K562 (cell line): ENCODE measurements around the gene PIK3R2. TPM values are rescaled to one million over a fixed set of nuclear protein-coding genes. Genes with fewer than 3 reads are reported as not detected.
A peak's percentile ranks its signal among the peaks of the same experiment; 100 is the strongest.

Experiments
- CHD1 ChIP-seq: fragments of 200-600 bp; sonication (generic); IDR thresholded peaks from one replicate; pipeline ENCODE4 v1.6.1; 2012; ENCODE audit warnings: mild to moderate bottlenecking, moderate library complexity, low read length, inconsistent platforms
- ELF1 ChIP-seq: fragments of 200-800 bp; sonication (Bioruptor generic); IDR thresholded peaks from 2 replicates; pipeline ENCODE4 v1.6.1; 2016; ENCODE audit warnings: missing genetic modification characterization, missing compliant biosample characterization
- FIP1L1 ChIP-seq: fragments of 200-400 bp; formaldehyde crosslinking; IDR thresholded peaks from 2 replicates; pipeline ENCODE4 v1.6.1; 2018; ENCODE audit warnings: mild to moderate bottlenecking, low read depth, low read length; ENCODE audit not compliant: poor library complexity, severe bottlenecking
- FOXK2 ChIP-seq, 2 experiments: fragments of 450-650 bp; IDR thresholded peaks in 1 of 2; conservative IDR thresholded peaks in 1 of 2; 2 replicates each; pipeline ENCODE4 v1.6.1; 2016; ENCODE audit warnings: low read depth in 2 of 2, mild to moderate bottlenecking in 1 of 2
- NCOA4 ChIP-seq: fragments of 450-650 bp; IDR thresholded peaks from 2 replicates; pipeline ENCODE4 v1.6.1; 2018; ENCODE audit warnings: mild to moderate bottlenecking; ENCODE audit not compliant: partially characterized antibody
- NFYB ChIP-seq: IDR thresholded peaks from 2 replicates; pipeline ENCODE4 v1.6.1; 2011; ENCODE audit warnings: mild to moderate bottlenecking, moderate library complexity; ENCODE audit not compliant: insufficient read length; ENCODE audit errors: extremely low read depth
- PHF21A ChIP-seq: fragments of 450-650 bp; IDR thresholded peaks from 2 replicates; pipeline ENCODE4 v1.6.1; 2017; ENCODE audit warnings: low read depth, borderline replicate concordance
- PTBP1 ChIP-seq: fragments of 200-400 bp; formaldehyde crosslinking; IDR thresholded peaks from 2 replicates; pipeline ENCODE4 v1.6.1; 2017; ENCODE audit warnings: low read depth, low read length
- PTTG1 ChIP-seq: fragments of 450-650 bp; IDR thresholded peaks from 2 replicates; pipeline ENCODE4 v1.6.1; 2016; ENCODE audit warnings: low read depth, mild to moderate bottlenecking, missing genetic modification characterization, missing compliant biosample characterization
- SMAD2 ChIP-seq: fragments of 150-350 bp; IDR thresholded peaks from 2 replicates; pipeline ENCODE4 v1.6.1; 2014; ENCODE audit warnings: low read depth, mild to moderate bottlenecking, low read length
- TCF3 ChIP-seq: sonication (generic); formaldehyde crosslinking; IDR thresholded peaks from 2 replicates; pipeline ENCODE4 v1.4.0; 2020; ENCODE audit warnings: mild to moderate bottlenecking, missing genetic modification reagents
- THRA ChIP-seq: fragments of 450-650 bp; IDR thresholded peaks from 2 replicates; pipeline ENCODE4 v1.6.1; 2017; ENCODE audit warnings: mild to moderate bottlenecking, moderate library complexity
- TRIM24 ChIP-seq, 2 experiments: fragments of 450-650 bp; IDR thresholded peaks; 2 replicates each; pipeline ENCODE4 v1.6.1; 2016
- ZBTB9 ChIP-seq: fragments of 450-650 bp; formaldehyde crosslinking; IDR thresholded peaks from 2 replicates; pipeline ENCODE4 v1.4.0; 2020; ENCODE audit warnings: mild to moderate bottlenecking, moderate library complexity
- ZNF318 ChIP-seq, 2 experiments: fragments of 450-650 bp; IDR thresholded peaks; 2 replicates each; pipeline ENCODE4 v1.6.1; 2016; ENCODE audit warnings: mild to moderate bottlenecking in 2 of 2, borderline replicate concordance in 1 of 2, low read depth in 1 of 2, moderate library complexity in 1 of 2
- ZNF668 ChIP-seq: fragments of 250-450 bp; sonication (Bioruptor Pico); IDR thresholded peaks from 2 replicates; pipeline ENCODE4 v1.8.0; 2022; ENCODE audit warnings: mild to moderate bottlenecking, inconsistent platforms
- polyA plus RNA-seq, 8 experiments: library from polyadenylated mRNA; depleted of rRNA in 4 of 8; stranded (reverse) in 5 of 8; unstranded in 3 of 8; fragments of >200 nt; fragmentation: Nextera tagmentation in 2 of 8; fragmentation: Illumina TruSeq in 1 of 8; extraction: Ambion mirVana in 2 of 8; extraction: Trizol in 1 of 8; gene quantifications; 2 replicates each; pipeline versions ENCODE4 v1.2.1 to v1.2.3, GENCODE V29; 2011 to 2014; ENCODE audit warnings: inconsistent platforms in 1 of 8, missing spikeins in 1 of 8
- total RNA-seq, 7 experiments: library from RNA; depleted of rRNA in 6 of 7; stranded (reverse); fragments of >200 nt in 6 of 7; fragmentation: Illumina TruSeq in 2 of 7; extraction: Trizol in 2 of 7; gene quantifications; 2 replicates each; pipeline versions ENCODE4 v1.2.1 to v1.2.3, GENCODE V29; 2011 to 2021; ENCODE audit warnings: low replicate concordance in 1 of 7

The PIK3R2 gene
- total and polyA plus RNA-seq, 9 of the 15 experiments (the other 6 are each of a cell fraction or from before 2014, with no cell fraction given), result 0.39 to 37.9 (median 5.3) TPM

GRCh38 chr19:18202778-18203407 is 49.9 kb downstream of the PIK3R2 start (continued):
- no peak for TF ChIP-seq ZNF318 (IDR thresholded peaks at IDR 0.05; ENCODE audit: borderline replicate concordance in 1 of 2, low read depth in 1 of 2)
- TF ChIP-seq ELF1, result no peak
- TF ChIP-seq PTTG1, result no peak
- no peak for TF ChIP-seq TCF3 (CRISPR knock-in tag)
- TF ChIP-seq PHF21A, result no peak
- no peak for TF ChIP-seq SMAD2
- no peak for TF ChIP-seq FOXK2 (conservative IDR thresholded peaks at IDR 0.05 in 1 of 2, IDR thresholded peaks at IDR 0.05 in 1 of 2; ENCODE audit: low read depth in 2 of 2)
- TF ChIP-seq NCOA4, result no peak
- 0 out of 2 replicates have a peak, but pooled peaks have one; percentile 41 for TF ChIP-seq ZNF668 (CRISPR knock-in tag)
- TF ChIP-seq TRIM24 (IDR thresholded peaks at IDR 0.05), result no peak
- TF ChIP-seq PTBP1, result no peak
- no peak for TF ChIP-seq THRA
- TF ChIP-seq CHD1, result no peak
- TF ChIP-seq NFYB, result no peak
- no peak for TF ChIP-seq ZBTB9 (CRISPR knock-in tag)
- peak; percentile 23 for TF ChIP-seq FIP1L1
